GDM1 (cell line): Measurements from ENCODE around the gene SMG6.

ENCODE experiments used
- DNase-seq: peaks from one replicate; lab custom pipeline; 2025; lab: John Stamatoyannopoulos, UW

The SMG6 gene

DNA sequence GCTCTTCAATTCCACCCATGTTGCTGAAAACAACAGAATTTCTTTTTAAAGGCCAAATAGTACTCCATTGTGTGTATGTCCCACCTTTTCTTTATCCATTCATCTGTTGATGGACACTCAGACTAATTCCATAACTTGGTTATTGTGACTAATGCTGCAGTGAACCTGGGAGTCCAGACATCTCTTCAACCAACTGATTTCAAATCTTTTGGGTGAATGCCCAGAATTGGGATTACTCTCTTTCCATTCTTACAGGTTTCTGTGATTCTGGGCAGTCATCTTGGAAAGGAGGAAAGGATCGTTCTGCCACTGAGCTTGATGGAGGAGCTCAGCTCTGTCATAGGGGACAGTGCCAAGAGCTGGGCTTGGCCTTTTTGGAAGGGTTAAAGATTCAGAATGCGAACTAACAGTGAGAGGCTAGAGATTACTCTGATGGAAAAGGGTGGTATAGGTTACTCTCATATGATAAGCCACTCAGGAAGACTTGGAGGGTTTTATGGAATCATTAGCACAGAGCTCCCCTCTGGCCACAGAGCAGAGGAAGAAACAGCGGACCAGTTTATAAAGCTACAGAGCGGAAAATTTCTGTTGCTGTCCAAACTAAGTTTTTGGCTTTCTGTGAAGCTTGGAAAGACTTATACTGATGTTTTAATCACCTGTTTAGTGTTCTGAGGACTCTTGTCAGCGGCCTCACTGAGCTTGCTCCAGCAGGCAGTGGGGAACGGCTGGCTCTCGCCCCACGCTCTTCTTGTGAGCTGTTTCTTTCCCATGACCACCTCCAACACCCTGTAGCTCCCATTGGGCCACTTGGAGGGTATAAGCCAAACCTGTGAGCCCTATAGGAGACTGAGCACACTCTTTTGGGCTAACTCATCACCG is 200.4 kb downstream of the SMG6 start:
- DNase-seq, result no peak

- DNase-seq, result peak; percentile 12
Measured at GRCh38 chr17:2101448-2102257, 201.9 kb downstream of the SMG6 start.

GRCh38 chr17:2095536-2095910 is 208.1 kb downstream of the SMG6 start:
- no peak for DNase-seq

DNA sequence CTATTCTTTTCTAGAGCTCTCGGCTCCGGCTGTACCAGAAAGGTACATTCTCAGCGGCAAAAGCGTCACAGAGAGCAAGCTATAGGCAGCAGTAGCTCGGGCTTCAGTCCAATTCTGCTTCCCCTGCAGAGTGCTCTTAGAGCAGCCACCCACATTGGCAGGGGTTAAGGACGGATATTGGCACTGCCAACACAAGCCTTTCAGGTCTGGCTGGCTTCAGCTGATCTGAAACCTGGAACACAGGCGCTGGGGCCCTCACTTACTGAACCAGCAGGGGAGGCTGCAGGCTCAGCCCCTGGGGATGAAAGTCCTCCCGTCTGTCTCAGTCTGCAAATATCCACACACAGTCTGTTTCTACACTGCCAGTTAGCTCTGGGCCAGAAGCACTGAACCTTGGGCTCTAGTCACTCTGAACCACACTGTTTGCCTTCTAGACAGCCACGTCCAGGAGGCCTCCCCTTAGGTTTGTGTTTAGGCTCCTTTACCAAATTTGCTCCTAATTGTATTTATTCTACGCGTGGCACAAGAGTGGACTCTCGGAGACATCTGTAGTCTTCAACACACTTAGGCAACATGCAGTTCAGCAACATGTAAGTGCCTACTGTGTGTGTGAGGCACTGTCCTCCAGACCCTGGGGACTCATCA is 208.6 kb downstream of the SMG6 start:
- DNase-seq, result peak; percentile 45

DNA sequence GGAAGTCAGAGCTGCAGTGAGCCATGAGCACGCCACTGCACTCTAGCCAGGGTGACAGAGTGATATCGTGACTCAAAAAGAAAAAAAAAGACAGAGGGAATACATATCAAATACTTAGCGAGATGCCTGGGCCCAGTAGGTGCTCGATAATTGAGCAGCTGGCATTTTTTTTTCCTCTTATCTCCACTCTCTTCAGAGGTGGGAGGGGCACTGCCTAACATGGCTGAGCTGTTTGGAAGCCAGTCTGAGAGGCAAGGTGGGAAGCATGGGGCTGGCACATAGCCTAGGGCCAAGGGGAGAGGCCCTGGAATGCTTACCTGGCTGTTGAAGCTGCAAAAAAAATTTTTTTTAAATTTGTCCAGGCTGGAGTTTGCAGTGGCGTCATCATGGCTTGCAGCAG is 210.2 kb downstream of the SMG6 start:
- DNase-seq, result no peak

GRCh38 chr17:2092253-2092652 is 211.3 kb downstream of the SMG6 start:
- no peak for DNase-seq

DNA sequence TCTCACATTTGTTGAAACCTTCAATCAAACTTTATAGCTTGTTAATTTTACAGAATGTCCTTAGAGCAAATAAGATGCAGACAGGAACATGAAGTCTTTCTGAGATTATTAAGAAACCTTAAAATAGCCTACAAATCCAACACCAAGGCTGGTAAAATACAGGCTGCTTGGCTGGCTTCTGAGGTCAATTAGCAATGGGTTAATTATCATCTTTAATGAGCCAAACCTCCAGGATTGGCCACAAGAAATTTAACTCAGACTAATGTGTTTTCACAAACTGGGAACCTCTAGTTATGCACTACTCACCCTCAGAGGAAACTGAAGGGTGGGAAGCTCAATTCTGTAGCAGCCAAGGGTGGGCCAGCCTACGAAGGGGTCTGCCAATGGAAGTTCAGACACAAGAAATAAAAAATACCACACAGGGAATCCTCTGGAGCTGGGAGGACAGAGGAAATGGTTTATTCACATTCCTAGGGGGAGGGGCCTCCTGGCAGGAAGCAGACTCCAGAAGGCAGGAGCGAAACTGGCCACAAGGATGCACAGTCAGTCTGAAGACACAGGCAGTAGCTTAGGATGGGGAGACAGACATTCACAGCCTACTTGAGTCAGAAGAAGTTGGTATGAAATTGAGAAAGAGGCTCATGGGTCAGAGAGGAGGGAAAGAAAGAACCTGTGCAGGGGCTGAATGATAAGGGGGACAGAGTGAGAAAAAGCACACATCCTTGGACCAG is 212.6 kb downstream of the SMG6 start:
- DNase-seq, result no peak

- no peak for DNase-seq
Measured at GRCh38 chr17:2090210-2090641, 213.4 kb downstream of the SMG6 start.

GRCh38 chr17:2089021-2089422 is 214.6 kb downstream of the SMG6 start:
- no peak for DNase-seq

GRCh38 chr17:2087597-2088211 is 215.9 kb downstream of the SMG6 start:
- DNase-seq, result peak; percentile 83

GRCh38 chr17:2086306-2086705 is 217.3 kb downstream of the SMG6 start:
- no peak for DNase-seq

DNA sequence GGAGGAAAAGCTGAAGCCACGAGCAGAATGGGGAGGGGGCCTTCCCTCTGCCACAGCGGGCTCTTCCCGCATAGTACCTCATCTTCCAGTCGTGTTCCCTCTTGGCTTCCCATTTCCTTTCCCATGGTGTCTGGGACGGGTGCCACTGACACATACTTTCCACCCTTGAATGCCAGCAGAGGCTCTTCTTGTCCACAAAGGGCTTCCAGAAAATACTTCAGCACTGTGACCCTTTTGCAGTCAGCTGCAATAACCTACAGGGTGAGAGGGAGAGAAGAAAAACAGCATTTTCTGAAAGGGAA is 218.0 kb downstream of the SMG6 start:
- no peak for DNase-seq

- peak; percentile 12 for DNase-seq
Measured at GRCh38 chr17:2084766-2085647, 218.6 kb downstream of the SMG6 start.

GRCh38 chr17:2084036-2084765 is 219.4 kb downstream of the SMG6 start:
- DNase-seq, result no peak

- DNase-seq, result peak; percentile 52
Measured at GRCh38 chr17:2083613-2084035, 220.0 kb downstream of the SMG6 start.

DNA sequence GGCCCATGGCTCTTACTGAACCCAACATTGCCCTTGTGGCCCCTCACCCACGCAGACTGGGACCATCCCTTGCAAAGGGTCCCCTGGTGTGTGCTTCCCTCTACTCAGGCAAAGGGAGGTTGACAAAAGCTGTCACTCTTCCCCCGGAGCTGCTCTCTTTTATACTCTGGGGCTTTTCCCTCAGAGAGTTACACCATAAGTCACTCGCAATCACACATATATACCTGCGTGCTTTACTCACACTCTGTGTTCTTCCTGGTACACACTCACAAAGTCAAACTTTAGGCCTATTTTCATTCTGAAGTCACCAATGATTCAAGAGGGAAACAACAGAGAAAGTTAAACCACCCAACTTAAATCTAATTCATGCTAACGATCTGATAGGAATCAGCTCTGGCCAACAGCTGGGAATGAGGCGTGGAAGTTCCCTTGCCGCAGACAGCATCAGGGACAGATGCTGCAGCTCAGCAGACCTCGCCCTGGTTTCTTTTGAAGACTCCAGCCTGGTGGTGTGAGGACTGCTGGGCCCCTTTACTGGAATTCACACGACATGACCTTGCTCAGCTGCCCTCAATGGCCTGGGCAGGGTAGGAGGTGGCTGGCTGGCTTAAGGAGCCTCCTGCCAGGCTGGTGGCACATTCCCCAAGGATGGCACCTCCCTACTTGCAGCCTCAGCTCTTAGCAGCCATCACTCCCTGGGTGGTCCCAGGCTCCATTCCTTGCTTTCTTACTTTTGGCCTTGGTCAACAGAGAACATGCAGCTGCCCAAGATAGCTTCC is 221.4 kb downstream of the SMG6 start:
- DNase-seq, result no peak

- no peak for DNase-seq
Measured at GRCh38 chr17:2081564-2081963, 222.0 kb downstream of the SMG6 start.

DNA sequence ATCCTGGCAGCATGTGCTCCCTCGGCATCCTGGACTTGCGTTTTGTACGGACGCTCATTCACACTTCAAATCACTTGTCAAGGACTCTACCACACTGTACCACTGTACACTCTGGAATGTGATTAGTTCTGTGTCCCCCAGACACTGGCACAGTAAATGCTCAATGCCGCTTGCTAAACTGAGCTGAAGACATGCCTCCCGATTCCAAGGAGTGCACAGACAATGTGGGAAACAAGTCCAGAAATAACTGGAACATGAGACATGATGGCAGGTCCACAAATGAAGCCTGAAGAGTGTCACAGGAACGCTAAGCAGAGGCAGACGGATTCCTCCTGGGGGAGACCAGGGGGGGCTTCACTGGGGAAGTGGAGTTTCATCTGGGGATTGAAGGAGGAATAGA is 226.5 kb downstream of the SMG6 start:
- DNase-seq, result no peak
